HG03520 (cell line): ENCODE measurements around the gene ARHGAP6.
"Not testable (repeated sequence)": the region's sequence is repeated elsewhere in the genome, so short reads cannot be mapped to it uniquely, and the experiment has no call there.

ENCODE experiments used
- ATAC-seq: cut with Tn5 transposase; IDR thresholded peaks from one replicate; pipeline ENCODE4 v1.9.1; 2021; ENCODE audit warnings: mild to moderate bottlenecking, moderate library complexity; ENCODE audit not compliant: unreplicated experiment

ARHGAP6 gene

GRCh38 chrX:11259437-11259836 is 406.3 kb downstream of the ARHGAP6 start:
- ATAC-seq: no peak

GRCh38 chrX:11257711-11258110 is 408.0 kb downstream of the ARHGAP6 start:
- no peak for ATAC-seq

GRCh38 chrX:11257290-11257689 is 408.4 kb downstream of the ARHGAP6 start:
- ATAC-seq: no peak

GRCh38 chrX:11254417-11255109 is 411.2 kb downstream of the ARHGAP6 start:
- ATAC-seq: no peak

GRCh38 chrX:11244636-11245035 is 421.1 kb downstream of the ARHGAP6 start:
- no peak for ATAC-seq

- ATAC-seq: no peak
These were observed 423.0 kb downstream of the ARHGAP6 start for GRCh38 chrX:11242704-11243103.

GRCh38 chrX:11241720-11242119 is 424.0 kb downstream of the ARHGAP6 start:
- no peak for ATAC-seq

GRCh38 chrX:11239230-11239629 is 426.5 kb downstream of the ARHGAP6 start:
- ATAC-seq: peak; percentile 78

GRCh38 chrX:11235377-11235776 is 430.3 kb downstream of the ARHGAP6 start:
- ATAC-seq: not testable (repeated sequence)

- ATAC-seq: no peak
These were observed 450.4 kb downstream of the ARHGAP6 start for GRCh38 chrX:11215191-11215921.

- no peak for ATAC-seq
These were observed 451.2 kb downstream of the ARHGAP6 start for GRCh38 chrX:11214346-11215190.

- no peak for ATAC-seq
These were observed 453.0 kb downstream of the ARHGAP6 start for GRCh38 chrX:11212741-11213140.

GRCh38 chrX:11210415-11210801 is 455.3 kb downstream of the ARHGAP6 start:
- no peak for ATAC-seq

- no peak for ATAC-seq
These were observed 455.8 kb downstream of the ARHGAP6 start for GRCh38 chrX:11209798-11210414.

GRCh38 chrX:11206716-11207115 is 459.0 kb downstream of the ARHGAP6 start:
- no peak for ATAC-seq

- ATAC-seq: no peak
These were observed 459.9 kb downstream of the ARHGAP6 start for GRCh38 chrX:11205796-11206195.

GRCh38 chrX:11197671-11198070 is 468.0 kb downstream of the ARHGAP6 start:
- ATAC-seq: no peak

- ATAC-seq: no peak
These were observed 469.2 kb downstream of the ARHGAP6 start for GRCh38 chrX:11196476-11196875.

GRCh38 chrX:11193035-11193469 is 472.7 kb downstream of the ARHGAP6 start:
- no peak for ATAC-seq

GRCh38 chrX:11190745-11191510 is 474.8 kb downstream of the ARHGAP6 start:
- ATAC-seq: no peak
